ENCODE data around the gene ESRRG.
A peak's percentile ranks its signal among the peaks of the same experiment; 100 is the strongest.

Gene ESRRG

DNA sequence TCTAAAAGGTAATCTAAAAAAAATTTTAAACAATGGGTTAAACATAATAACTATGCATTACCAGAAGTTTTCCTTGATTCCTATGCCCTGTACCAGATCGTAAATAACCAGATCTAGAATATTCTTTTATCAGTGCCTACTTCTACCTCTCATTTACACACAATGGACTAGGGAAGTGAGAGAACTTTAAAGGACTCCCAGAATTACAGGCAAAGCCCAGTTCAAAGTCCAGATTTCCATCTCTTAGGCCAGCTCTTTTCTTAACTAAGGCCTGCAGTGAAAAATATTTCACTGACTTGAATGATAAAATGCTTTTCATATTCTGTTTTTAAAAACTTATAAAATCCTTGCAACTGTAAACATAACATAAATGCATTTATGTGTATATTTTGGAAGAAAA is 32.6 kb downstream of the ESRRG start:
- TF ChIP-seq EZH2 (IDR thresholded peaks at IDR 0.05) (no peak), POLR2AphosphoS5 (IDR thresholded peaks at IDR 0.05; ENCODE audit: borderline replicate concordance, low read depth, low read length) (no peak), FOXP2 (optimal IDR thresholded peaks at IDR 0.05; ENCODE audit: control extremely low read depth, extremely low read length, insufficient read depth) (no peak)
- no peak overlapping the region for H3K4me3 ChIP-seq
- no peak for DNase-seq (ENCODE audit: low read depth, low spot score)
- no peaks in the 10 kb centered on the region for H3K36me3 ChIP-seq (ENCODE audit: insufficient read depth, low read length)
- no peak overlapping the region for H3K9ac ChIP-seq (ENCODE audit: insufficient read length)
- H3K9me3 ChIP-seq (ENCODE audit: low read depth, low read length), result no peaks in the 10 kb centered on the region
- H3K27ac ChIP-seq, result no peak overlapping the region

GRCh38 chr1:216688127-216688657 is 35.0 kb downstream of the ESRRG start:
- no peak for TF ChIP-seq POLR2AphosphoS5 (IDR thresholded peaks at IDR 0.05; ENCODE audit: borderline replicate concordance, low read depth, low read length)
- no peak for TF ChIP-seq FOXP2 (optimal IDR thresholded peaks at IDR 0.05; ENCODE audit: control extremely low read depth, extremely low read length, insufficient read depth)
- TF ChIP-seq EZH2 (IDR thresholded peaks at IDR 0.05), result no peak
- Histone ChIP-seq H3K9me3 (ENCODE audit: low read depth, low read length) (no peaks in the 10 kb centered on the region), H3K27ac (no peak overlapping the region), H3K9ac (ENCODE audit: insufficient read length) (no peak overlapping the region), H3K4me3 (no peak overlapping the region), H3K36me3 (ENCODE audit: insufficient read depth, low read length) (no peaks in the 10 kb centered on the region)
- no peak for DNase-seq (ENCODE audit: low read depth, low spot score)

- TF ChIP-seq POLR2AphosphoS5 (IDR thresholded peaks at IDR 0.05; ENCODE audit: borderline replicate concordance, low read depth, low read length) (no peak), EZH2 (IDR thresholded peaks at IDR 0.05) (no peak), FOXP2 (optimal IDR thresholded peaks at IDR 0.05; ENCODE audit: control extremely low read depth, extremely low read length, insufficient read depth) (no peak)
- Histone ChIP-seq H3K9ac (ENCODE audit: insufficient read length) (no peak overlapping the region), H3K27ac (no peak overlapping the region), H3K9me3 (ENCODE audit: low read depth, low read length) (no peaks in the 10 kb centered on the region), H3K4me3 (no peak overlapping the region), H3K36me3 (ENCODE audit: insufficient read depth, low read length) (no peaks in the 10 kb centered on the region)
- DNase-seq (ENCODE audit: low read depth, low spot score), result no peak
Measured at GRCh38 chr1:216686860-216687766, 36.1 kb downstream of the ESRRG start.

DNA sequence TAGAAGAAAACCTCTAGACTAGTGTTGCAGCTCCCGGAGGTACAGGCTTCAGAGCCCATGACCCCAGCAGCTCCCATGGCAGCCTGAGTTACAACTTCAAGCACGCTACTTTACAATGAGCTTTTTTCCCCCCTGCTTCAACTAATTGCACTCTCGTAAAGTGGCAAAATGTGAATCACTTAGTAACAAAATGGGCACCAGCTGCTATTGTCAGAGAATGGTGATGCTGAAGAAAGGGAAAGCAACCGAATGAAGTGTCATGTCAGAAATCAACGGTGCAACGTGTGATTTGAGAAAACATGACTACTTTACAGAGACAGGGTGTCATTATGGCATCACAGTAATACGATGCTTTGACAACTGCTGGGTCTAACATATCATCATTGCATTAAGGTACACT is 40.5 kb downstream of the ESRRG start:
- Histone ChIP-seq H3K27ac (no peak overlapping the region), H3K9ac (ENCODE audit: insufficient read length) (no peak overlapping the region), H3K9me3 (ENCODE audit: low read depth, low read length) (no peaks in the 10 kb centered on the region), H3K36me3 (ENCODE audit: insufficient read depth, low read length) (no peaks in the 10 kb centered on the region), H3K4me3 (no peak overlapping the region)
- no peak for TF ChIP-seq FOXP2 (optimal IDR thresholded peaks at IDR 0.05; ENCODE audit: control extremely low read depth, extremely low read length, insufficient read depth)
- no peak for TF ChIP-seq POLR2AphosphoS5 (IDR thresholded peaks at IDR 0.05; ENCODE audit: borderline replicate concordance, low read depth, low read length)
- no peak for TF ChIP-seq EZH2 (IDR thresholded peaks at IDR 0.05)
- no peak for DNase-seq (ENCODE audit: low read depth, low spot score)

DNA sequence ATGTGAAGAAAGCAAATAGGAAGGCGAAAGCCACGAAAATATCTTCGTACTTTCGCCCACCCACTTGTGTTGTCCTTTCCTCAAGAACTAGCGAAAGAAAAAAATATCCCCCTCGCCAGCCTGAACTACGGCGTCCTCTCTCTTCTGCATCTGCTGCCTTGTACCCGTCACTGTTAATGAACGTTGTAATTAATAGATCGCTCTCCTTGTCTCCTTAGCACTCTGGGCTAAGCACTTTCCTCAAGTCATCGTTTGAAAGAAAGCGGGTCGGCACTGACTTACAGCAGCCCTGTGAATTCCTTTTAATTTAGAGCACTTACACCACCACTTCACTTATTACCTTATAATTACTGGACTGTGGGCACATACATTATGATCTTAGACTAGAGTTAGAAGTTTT is 44.1 kb downstream of the ESRRG start:
- Histone ChIP-seq H3K36me3 (ENCODE audit: insufficient read depth, low read length) (no peaks in the 10 kb centered on the region), H3K4me3 (no peak overlapping the region), H3K27ac (no peak overlapping the region), H3K9ac (ENCODE audit: insufficient read length) (no peak overlapping the region), H3K9me3 (ENCODE audit: low read depth, low read length) (no peaks in the 10 kb centered on the region)
- DNase-seq (ENCODE audit: low read depth, low spot score), result no peak
- TF ChIP-seq POLR2AphosphoS5 (IDR thresholded peaks at IDR 0.05; ENCODE audit: borderline replicate concordance, low read depth, low read length), result no peak
- no peak for TF ChIP-seq FOXP2 (optimal IDR thresholded peaks at IDR 0.05; ENCODE audit: control extremely low read depth, extremely low read length, insufficient read depth)
- no peak for TF ChIP-seq EZH2 (IDR thresholded peaks at IDR 0.05)

GRCh38 chr1:216670118-216670883 is 52.9 kb downstream of the ESRRG start:
- no peak overlapping the region for H3K27ac ChIP-seq
- no peaks in the 10 kb centered on the region for H3K9me3 ChIP-seq (ENCODE audit: low read depth, low read length)
- H3K4me3 ChIP-seq, result no peak overlapping the region
- no peak for TF ChIP-seq FOXP2 (optimal IDR thresholded peaks at IDR 0.05; ENCODE audit: control extremely low read depth, extremely low read length, insufficient read depth)
- no peak for TF ChIP-seq EZH2 (IDR thresholded peaks at IDR 0.05)
- no peak for TF ChIP-seq POLR2AphosphoS5 (IDR thresholded peaks at IDR 0.05; ENCODE audit: borderline replicate concordance, low read depth, low read length)
- no peaks in the 10 kb centered on the region for H3K36me3 ChIP-seq (ENCODE audit: insufficient read depth, low read length)
- no peak for DNase-seq (ENCODE audit: low read depth, low spot score)
- H3K9ac ChIP-seq (ENCODE audit: insufficient read length), result no peak overlapping the region

DNA sequence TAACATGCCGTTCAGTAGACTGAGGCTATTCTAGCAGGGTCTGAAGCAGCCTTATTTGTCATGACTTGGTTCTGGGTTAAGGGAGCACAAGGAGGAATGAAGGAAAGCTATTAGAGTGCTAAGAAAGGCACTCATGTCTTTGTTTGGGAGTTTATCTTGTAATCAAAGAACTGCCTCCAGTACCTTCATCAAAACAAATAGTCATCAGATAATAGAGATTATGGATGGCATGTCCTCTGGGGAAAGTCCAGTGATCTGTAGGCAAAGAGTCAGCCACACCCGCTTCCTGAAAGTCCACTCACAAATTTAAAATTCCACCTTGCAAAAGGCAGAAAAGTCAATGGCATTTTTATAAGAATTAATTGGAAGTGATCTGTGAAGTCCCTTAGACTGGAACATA is 56.8 kb downstream of the ESRRG start:
- H3K9ac ChIP-seq (ENCODE audit: insufficient read length), result no peak overlapping the region
- H3K36me3 ChIP-seq (ENCODE audit: insufficient read depth, low read length), result no peaks in the 10 kb centered on the region
- DNase-seq (ENCODE audit: low read depth, low spot score), result no peak
- TF ChIP-seq EZH2 (IDR thresholded peaks at IDR 0.05) (no peak), FOXP2 (optimal IDR thresholded peaks at IDR 0.05; ENCODE audit: control extremely low read depth, extremely low read length, insufficient read depth) (no peak), POLR2AphosphoS5 (IDR thresholded peaks at IDR 0.05; ENCODE audit: borderline replicate concordance, low read depth, low read length) (no peak)
- no peaks in the 10 kb centered on the region for H3K9me3 ChIP-seq (ENCODE audit: low read depth, low read length)
- H3K4me3 ChIP-seq, result no peak overlapping the region
- H3K27ac ChIP-seq, result no peak overlapping the region

DNA sequence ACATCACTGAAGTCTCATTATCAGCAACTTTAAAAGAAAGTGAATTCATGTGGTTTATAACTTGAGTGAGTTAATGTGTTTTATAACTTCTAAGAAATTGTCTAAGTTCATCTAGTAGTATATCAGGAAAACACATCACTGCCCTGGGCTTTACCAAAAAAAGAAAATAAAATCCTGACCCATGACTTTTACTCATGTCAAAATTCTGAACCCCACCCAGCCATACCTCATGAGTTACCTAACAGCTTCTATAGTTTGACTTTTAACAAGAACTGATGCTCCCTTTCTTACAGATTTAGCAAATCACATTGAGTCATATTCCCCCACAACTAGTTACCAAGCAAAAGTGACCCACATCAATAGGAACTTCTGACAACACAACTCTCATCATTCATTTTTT is 57.4 kb downstream of the ESRRG start:
- no peak overlapping the region for H3K4me3 ChIP-seq
- no peaks in the 10 kb centered on the region for H3K36me3 ChIP-seq (ENCODE audit: insufficient read depth, low read length)
- TF ChIP-seq EZH2 (IDR thresholded peaks at IDR 0.05) (no peak), POLR2AphosphoS5 (IDR thresholded peaks at IDR 0.05; ENCODE audit: borderline replicate concordance, low read depth, low read length) (no peak), FOXP2 (optimal IDR thresholded peaks at IDR 0.05; ENCODE audit: control extremely low read depth, extremely low read length, insufficient read depth) (no peak)
- peak overlapping the region; percentile 84 for H3K27ac ChIP-seq
- no peaks in the 10 kb centered on the region for H3K9me3 ChIP-seq (ENCODE audit: low read depth, low read length)
- no peak for DNase-seq (ENCODE audit: low read depth, low spot score)
- no peak overlapping the region for H3K9ac ChIP-seq (ENCODE audit: insufficient read length)
